ENCODE results near the gene CRYGB. TPM values are rescaled to one million over a fixed set of nuclear protein-coding genes. Genes with fewer than 3 reads are reported as not detected.

Gene CRYGB
- total and polyA plus RNA-seq, 2 of the 4 experiments (the other 2 are of a cell fraction): not detected

DNA sequence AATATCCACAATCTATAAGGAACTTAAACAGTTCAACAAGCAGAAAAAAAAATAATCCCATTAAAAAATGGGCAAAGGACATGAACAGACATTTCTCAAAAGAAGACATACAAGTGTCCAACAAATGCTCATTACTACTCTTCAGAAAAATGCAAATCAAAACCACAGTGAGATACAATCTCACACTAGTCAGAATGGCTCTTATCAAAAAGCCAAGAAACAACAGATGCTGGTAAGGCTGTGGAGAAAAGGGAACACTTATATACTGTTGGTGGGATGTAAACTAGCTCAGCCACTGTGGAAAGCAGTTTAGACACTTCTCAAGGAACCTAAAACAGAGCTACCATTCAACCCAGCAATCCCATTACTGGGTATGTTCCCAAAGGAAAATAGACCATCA lies 7.2 kb upstream of the CRYGB start:
- ChIA-PET CTCF (no interaction called here), POLR2A (ENCODE audit: unreplicated experiment) (no interaction called here)
- Histone ChIP-seq H3K9ac (ENCODE audit: low read depth, low read length) (no peak overlapping the region), H4K91ac (ENCODE audit: insufficient read depth, low read depth, low read length) (no peak overlapping the region), H3K4me1 (ENCODE audit: control insufficient read depth, insufficient read depth, low read length) (no peaks in the 10 kb centered on the region), H3K27ac (ENCODE audit: insufficient read depth, low read length) (no peak overlapping the region), H4K8ac (ENCODE audit: low read depth in 2 of 2, low read length in 2 of 2) (no peak overlapping the region), H2BK5ac (ENCODE audit: low read depth, low read length, poor library complexity, severe bottlenecking) (no peak overlapping the region), H3K36me3 (ENCODE audit: control insufficient read depth, insufficient read depth, low read length) (no peaks in the 10 kb centered on the region), H3K4me3 (ENCODE audit: insufficient read depth, low read depth, low read length) (no peak overlapping the region), H3K23ac (ENCODE audit: low read depth, low read length) (no peak overlapping the region), H4K5ac (ENCODE audit: low read depth, low read length) (no peak overlapping the region), H3K18ac (ENCODE audit: low read depth, low read length) (no peak overlapping the region), H4K20me1 (ENCODE audit: insufficient read depth, low read length) (no peaks in the 10 kb centered on the region), H3K56ac (ENCODE audit: extremely low read depth, insufficient read depth, low read length) (no peak overlapping the region), H3K4ac (ENCODE audit: low read depth, low read length) (no peak overlapping the region), H3K79me1 (ENCODE audit: low read depth in 1 of 2, low read length in 2 of 2) (no peaks in the 10 kb centered on the region), H3K4me2 (ENCODE audit: low read depth, low read length) (no peak overlapping the region), H3K14ac (replicated peaks; ENCODE audit: low read depth, low read length) (no peak overlapping the region), H2AK5ac (ENCODE audit: low read depth, low read length) (no peak overlapping the region), H2AFZ (replicated peaks; ENCODE audit: low read length, poor library complexity) (no peak overlapping the region), H2AK9ac (replicated peaks; ENCODE audit: low read depth, low read length, poor library complexity) (no peak overlapping the region), H2BK15ac (ENCODE audit: low read depth, low read length) (no peak overlapping the region), H3K9me1 (ENCODE audit: insufficient read depth, low read length) (no peaks in the 10 kb centered on the region), H2BK20ac (ENCODE audit: low read depth, low read length) (no peak overlapping the region), H3K27me3 (ENCODE audit: control insufficient read depth, insufficient read depth, low read length) (no peaks in the 10 kb centered on the region), H3K9me3 (ENCODE audit: control insufficient read depth, insufficient read depth, low read length) (no peaks in the 10 kb centered on the region), H2BK120ac (ENCODE audit: low read depth, low read length) (no peak overlapping the region)
- intact Hi-C loops (cut with micrococcal nuclease) (no loop called here), dilution Hi-C loops (cut with HindIII; ENCODE audit: low sequenced_read_pairs, unreplicated experiment) (no loop called here), in situ Hi-C loops (cut with MboI; ENCODE audit: low sequenced_read_pairs) (no loop called here)
- ATAC-seq (ENCODE audit: low read depth) (no peak), DNase-seq (no peak)
- BruUV-seq (replicated peaks): no TSS peak
- TF ChIP-seq SMC3 (IDR thresholded peaks at IDR 0.05; ENCODE audit: low read depth, low read length) (no peak), CHD1 (IDR thresholded peaks at IDR 0.05; ENCODE audit: low read depth, low read length) (no peak), BHLHE40 (IDR thresholded peaks at IDR 0.05; ENCODE audit: low read depth, low read length) (no peak), RCOR1 (IDR thresholded peaks at IDR 0.05; ENCODE audit: insufficient replicate concordance, low read length) (no peak), FOS (IDR thresholded peaks at IDR 0.05; ENCODE audit: low read depth, low read length) (no peak), CEBPB (IDR thresholded peaks at IDR 0.05; ENCODE audit: low read depth, low read length) (no peak), MAZ (IDR thresholded peaks at IDR 0.05; ENCODE audit: borderline replicate concordance, low read depth, low read length) (no peak), RFX5 (IDR thresholded peaks at IDR 0.05; ENCODE audit: low read depth, low read length) (no peak), NFE2L2 (IDR thresholded peaks at IDR 0.05; ENCODE audit: low read depth, low read length) (no peak), RAD21 (IDR thresholded peaks at IDR 0.05; ENCODE audit: low read length) (no peak), POLR2A (IDR thresholded peaks at IDR 0.05; ENCODE audit: low read depth, low read length) (no peak), MAFK (IDR thresholded peaks at IDR 0.05; ENCODE audit: low read depth, low read length) (no peak), USF2 (IDR thresholded peaks at IDR 0.05; ENCODE audit: low read depth, low read length) (no peak), MXI1 (IDR thresholded peaks at IDR 0.05; ENCODE audit: borderline replicate concordance, low read depth, low read length) (no peak)
- TF ChIP-seq, protein P1, sequence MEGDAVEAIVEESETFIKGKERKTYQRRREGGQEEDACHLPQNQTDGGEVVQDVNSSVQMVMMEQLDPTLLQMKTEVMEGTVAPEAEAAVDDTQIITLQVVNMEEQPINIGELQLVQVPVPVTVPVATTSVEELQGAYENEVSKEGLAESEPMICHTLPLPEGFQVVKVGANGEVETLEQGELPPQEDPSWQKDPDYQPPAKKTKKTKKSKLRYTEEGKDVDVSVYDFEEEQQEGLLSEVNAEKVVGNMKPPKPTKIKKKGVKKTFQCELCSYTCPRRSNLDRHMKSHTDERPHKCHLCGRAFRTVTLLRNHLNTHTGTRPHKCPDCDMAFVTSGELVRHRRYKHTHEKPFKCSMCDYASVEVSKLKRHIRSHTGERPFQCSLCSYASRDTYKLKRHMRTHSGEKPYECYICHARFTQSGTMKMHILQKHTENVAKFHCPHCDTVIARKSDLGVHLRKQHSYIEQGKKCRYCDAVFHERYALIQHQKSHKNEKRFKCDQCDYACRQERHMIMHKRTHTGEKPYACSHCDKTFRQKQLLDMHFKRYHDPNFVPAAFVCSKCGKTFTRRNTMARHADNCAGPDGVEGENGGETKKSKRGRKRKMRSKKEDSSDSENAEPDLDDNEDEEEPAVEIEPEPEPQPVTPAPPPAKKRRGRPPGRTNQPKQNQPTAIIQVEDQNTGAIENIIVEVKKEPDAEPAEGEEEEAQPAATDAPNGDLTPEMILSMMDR (conservative IDR thresholded peaks at IDR 0.05; ENCODE audit: low read depth, low read length): no peak
- TF ChIP-seq, protein P2, sequence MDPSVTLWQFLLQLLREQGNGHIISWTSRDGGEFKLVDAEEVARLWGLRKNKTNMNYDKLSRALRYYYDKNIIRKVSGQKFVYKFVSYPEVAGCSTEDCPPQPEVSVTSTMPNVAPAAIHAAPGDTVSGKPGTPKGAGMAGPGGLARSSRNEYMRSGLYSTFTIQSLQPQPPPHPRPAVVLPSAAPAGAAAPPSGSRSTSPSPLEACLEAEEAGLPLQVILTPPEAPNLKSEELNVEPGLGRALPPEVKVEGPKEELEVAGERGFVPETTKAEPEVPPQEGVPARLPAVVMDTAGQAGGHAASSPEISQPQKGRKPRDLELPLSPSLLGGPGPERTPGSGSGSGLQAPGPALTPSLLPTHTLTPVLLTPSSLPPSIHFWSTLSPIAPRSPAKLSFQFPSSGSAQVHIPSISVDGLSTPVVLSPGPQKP (IDR thresholded peaks at IDR 0.05; ENCODE audit: borderline replicate concordance, low read depth, low read length): no peak

All from IMR-90 (cell line).